Ishikawa (cell line): Measurements from ENCODE around the gene FHIT.

ENCODE experiments used
- CEBPB ChIP-seq: IDR thresholded peaks from 2 replicates; pipeline ENCODE4 v1.6.1; 2012
- CREB1 ChIP-seq: IDR thresholded peaks from 2 replicates; pipeline ENCODE4 v1.6.1; 2012; ENCODE audit warnings: low read depth
- EGR1 ChIP-seq: IDR thresholded peaks from 2 replicates; pipeline ENCODE4 v1.6.1; 2012
- EP300 ChIP-seq: IDR thresholded peaks from 2 replicates; pipeline ENCODE4 v1.6.1; 2012; ENCODE audit warnings: borderline replicate concordance
- FOXM1 ChIP-seq: IDR thresholded peaks from 2 replicates; pipeline ENCODE4 v1.6.1; 2012; ENCODE audit warnings: low read depth, borderline replicate concordance
- NFIC ChIP-seq: IDR thresholded peaks from 2 replicates; pipeline ENCODE4 v1.6.1; 2012
- RAD21 ChIP-seq: IDR thresholded peaks from 2 replicates; pipeline ENCODE4 v1.6.1; 2012; ENCODE audit warnings: low read depth
- REST ChIP-seq: IDR thresholded peaks from 2 replicates; pipeline ENCODE4 v1.6.1; 2012; ENCODE audit warnings: low read depth, mild to moderate bottlenecking
- TAF1 ChIP-seq: IDR thresholded peaks from 2 replicates; pipeline ENCODE4 v1.6.1; 2012; ENCODE audit warnings: low read depth, mild to moderate bottlenecking
- TCF12 ChIP-seq: IDR thresholded peaks from 2 replicates; pipeline ENCODE4 v1.6.1; 2012; ENCODE audit warnings: low read depth
- TEAD4 ChIP-seq: IDR thresholded peaks from 2 replicates; pipeline ENCODE4 v1.6.1; 2012
- USF1 ChIP-seq: IDR thresholded peaks from 2 replicates; pipeline ENCODE4 v1.6.1; 2012
- YY1 ChIP-seq: IDR thresholded peaks from 2 replicates; pipeline ENCODE4 v1.6.1; 2012; ENCODE audit warnings: low read depth
- ZBTB7A ChIP-seq: IDR thresholded peaks from 2 replicates; pipeline ENCODE4 v1.6.1; 2012; ENCODE audit warnings: low read depth
- TF ChIP-seq, protein P1 (sequence below): IDR thresholded peaks from 2 replicates; pipeline ENCODE4 v1.6.1; 2012

FHIT gene

GRCh38 chr3:61068084-61068483, 183.2 kb downstream of the FHIT start:
- TF ChIP-seq NFIC, result no peak
- no peak for TF ChIP-seq YY1
- no peak for TF ChIP-seq EP300
- TF ChIP-seq CREB1, result no peak
- no peak for TF ChIP-seq EGR1
- TF ChIP-seq, protein P1, sequence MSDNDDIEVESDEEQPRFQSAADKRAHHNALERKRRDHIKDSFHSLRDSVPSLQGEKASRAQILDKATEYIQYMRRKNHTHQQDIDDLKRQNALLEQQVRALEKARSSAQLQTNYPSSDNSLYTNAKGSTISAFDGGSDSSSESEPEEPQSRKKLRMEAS, result no peak
- no peak for TF ChIP-seq USF1
- no peak for TF ChIP-seq TAF1
- no peak for TF ChIP-seq REST
- TF ChIP-seq CEBPB, result no peak

- TF ChIP-seq FOXM1, result no peak
- TF ChIP-seq NFIC, result no peak
- no peak for TF ChIP-seq EP300
- no peak for TF ChIP-seq REST
- no peak for TF ChIP-seq EGR1
- no peak for TF ChIP-seq CREB1
- TF ChIP-seq YY1, result no peak
- TF ChIP-seq TCF12, result no peak
Measured at GRCh38 chr3:61066800-61067199, 184.5 kb downstream of the FHIT start.

DNA sequence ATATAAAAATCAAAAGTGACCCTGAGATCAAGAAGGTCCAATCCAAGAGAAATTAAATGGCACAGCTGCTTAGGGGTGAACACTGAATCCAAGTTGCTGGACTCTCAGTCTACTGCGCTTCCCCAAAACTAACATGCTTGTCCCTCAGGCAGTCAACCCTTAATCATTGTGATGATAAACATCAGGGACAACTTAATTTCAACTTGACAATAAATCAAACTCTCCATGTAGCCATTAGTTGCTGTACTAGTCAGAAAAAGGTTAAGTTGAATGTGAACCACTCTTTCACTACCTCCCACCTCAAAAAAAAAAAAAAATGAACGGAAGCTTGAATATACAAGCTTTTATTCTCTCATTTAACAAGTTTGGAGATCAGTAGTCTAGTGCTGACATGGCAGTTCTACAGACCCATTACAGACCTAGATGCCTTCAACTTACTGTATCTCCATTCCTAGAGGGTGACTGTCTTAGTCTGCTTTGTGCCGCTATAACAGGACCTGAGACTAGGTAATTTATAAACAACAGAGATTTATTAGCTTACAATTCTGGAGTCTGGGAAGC, 185.7 kb downstream of the FHIT start:
- no peak for TF ChIP-seq RAD21
- no peak for TF ChIP-seq USF1

DNA sequence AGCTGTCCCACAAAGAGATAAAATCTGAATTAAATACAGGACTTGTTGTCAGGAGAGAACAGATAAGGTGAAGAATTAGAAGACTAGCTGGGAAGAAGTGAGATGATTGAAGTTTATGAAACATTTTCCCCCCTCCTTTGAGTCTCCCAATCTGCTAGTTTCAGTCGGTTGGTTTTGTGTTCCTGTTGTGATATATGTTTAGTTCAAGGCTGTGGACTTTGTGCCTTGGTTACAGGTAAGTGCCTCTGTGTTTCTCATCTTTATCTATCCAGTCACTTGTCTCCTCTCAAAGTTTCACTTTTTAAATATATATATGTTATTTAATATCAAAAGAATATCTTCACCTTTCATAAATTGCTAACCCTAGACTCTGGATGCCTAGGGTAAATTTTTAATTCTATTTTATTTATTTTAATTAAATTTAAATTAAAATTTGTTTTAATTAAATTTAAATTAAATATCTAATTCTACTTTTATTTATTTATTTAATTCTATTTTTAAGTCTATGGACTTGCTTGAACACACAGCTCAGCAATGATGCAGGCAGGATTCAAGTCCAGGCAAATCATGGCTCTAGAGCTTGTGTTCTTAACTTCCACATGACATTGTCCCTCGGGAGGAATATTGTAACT, 190.0 kb downstream of the FHIT start:
- TF ChIP-seq EP300 (no peak), USF1 (no peak), RAD21 (no peak), TEAD4 (no peak), TCF12 (no peak), EGR1 (no peak), CREB1 (no peak), FOXM1 (no peak), CEBPB (no peak), NFIC (no peak), ZBTB7A (no peak), TAF1 (no peak), REST (no peak), YY1 (no peak)
- TF ChIP-seq, protein P1, result no peak
